ENCODE results near the gene ISOC1. TPM values are rescaled to one million over a fixed set of nuclear protein-coding genes. Genes with fewer than 3 reads are reported as not detected.

Gene ISOC1
- total RNA-seq, 4 donors from 2014 or later: 30.7 to 141 (median 71.5) TPM

DNA sequence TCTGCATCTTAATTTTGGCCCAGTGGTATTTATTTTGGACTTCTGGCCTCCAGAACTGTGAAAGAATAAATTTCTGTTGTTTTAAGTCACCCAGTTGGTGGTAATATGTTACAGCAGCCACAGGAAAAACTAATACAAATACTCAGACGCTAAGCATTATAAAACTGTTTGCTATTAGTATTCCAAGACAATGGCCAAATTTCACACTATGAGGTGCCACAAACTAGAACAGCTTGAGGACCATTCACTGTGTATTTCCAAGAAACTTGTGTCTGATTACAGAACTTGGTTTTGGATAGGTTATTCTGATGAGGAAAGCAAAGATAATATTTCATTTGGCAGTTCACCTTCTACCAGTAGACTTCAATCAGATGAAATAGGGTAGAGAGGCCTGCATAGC is 16.3 kb upstream of the ISOC1 start:
- no peaks in the 10 kb centered on the region for H3K4me1 ChIP-seq
- no peaks in the 10 kb centered on the region for H3K36me3 ChIP-seq
- no peaks in the 10 kb centered on the region for H3K27me3 ChIP-seq
- no peaks in the 10 kb centered on the region for H3K9me3 ChIP-seq
- intact Hi-C loops (cut with DNase I; ENCODE audit: low total_unique reads): no loop called here
- DNase-seq: no peak
- no peak for TF ChIP-seq POLR2A (IDR thresholded peaks at IDR 0.05)
- TF ChIP-seq, protein P1, sequence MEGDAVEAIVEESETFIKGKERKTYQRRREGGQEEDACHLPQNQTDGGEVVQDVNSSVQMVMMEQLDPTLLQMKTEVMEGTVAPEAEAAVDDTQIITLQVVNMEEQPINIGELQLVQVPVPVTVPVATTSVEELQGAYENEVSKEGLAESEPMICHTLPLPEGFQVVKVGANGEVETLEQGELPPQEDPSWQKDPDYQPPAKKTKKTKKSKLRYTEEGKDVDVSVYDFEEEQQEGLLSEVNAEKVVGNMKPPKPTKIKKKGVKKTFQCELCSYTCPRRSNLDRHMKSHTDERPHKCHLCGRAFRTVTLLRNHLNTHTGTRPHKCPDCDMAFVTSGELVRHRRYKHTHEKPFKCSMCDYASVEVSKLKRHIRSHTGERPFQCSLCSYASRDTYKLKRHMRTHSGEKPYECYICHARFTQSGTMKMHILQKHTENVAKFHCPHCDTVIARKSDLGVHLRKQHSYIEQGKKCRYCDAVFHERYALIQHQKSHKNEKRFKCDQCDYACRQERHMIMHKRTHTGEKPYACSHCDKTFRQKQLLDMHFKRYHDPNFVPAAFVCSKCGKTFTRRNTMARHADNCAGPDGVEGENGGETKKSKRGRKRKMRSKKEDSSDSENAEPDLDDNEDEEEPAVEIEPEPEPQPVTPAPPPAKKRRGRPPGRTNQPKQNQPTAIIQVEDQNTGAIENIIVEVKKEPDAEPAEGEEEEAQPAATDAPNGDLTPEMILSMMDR (IDR thresholded peaks at IDR 0.05): no peak
- no peak overlapping the region for H3K27ac ChIP-seq
- no peak overlapping the region for H3K4me3 ChIP-seq

DNA sequence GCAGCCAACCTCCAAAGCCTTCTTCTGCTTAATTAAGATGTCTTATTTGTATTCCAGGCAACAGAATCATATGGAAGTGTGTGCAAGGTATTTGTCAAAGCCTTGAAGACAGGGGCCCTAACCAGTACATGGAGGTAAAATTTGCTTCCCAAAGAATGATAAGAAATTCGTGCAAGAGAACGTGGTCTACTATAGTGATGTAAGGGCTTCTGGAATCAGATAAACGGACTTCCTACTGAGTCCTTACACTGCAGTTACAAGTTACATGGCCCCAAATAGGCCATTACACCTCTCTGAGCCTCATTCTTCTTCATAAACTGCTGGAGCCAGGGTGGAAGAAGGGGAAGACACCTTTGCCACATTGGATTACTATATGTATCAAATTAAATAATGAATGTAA is 15.9 kb upstream of the ISOC1 start:
- intact Hi-C loops (cut with DNase I; ENCODE audit: low total_unique reads): no loop called here
- Histone ChIP-seq H3K36me3 (no peaks in the 10 kb centered on the region), H3K4me3 (no peak overlapping the region), H3K4me1 (no peaks in the 10 kb centered on the region), H3K9me3 (no peaks in the 10 kb centered on the region), H3K27ac (no peak overlapping the region), H3K27me3 (no peaks in the 10 kb centered on the region)
- no peak for DNase-seq
- TF ChIP-seq, protein P1 (IDR thresholded peaks at IDR 0.05): no peak
- TF ChIP-seq POLR2A (IDR thresholded peaks at IDR 0.05): no peak

DNA sequence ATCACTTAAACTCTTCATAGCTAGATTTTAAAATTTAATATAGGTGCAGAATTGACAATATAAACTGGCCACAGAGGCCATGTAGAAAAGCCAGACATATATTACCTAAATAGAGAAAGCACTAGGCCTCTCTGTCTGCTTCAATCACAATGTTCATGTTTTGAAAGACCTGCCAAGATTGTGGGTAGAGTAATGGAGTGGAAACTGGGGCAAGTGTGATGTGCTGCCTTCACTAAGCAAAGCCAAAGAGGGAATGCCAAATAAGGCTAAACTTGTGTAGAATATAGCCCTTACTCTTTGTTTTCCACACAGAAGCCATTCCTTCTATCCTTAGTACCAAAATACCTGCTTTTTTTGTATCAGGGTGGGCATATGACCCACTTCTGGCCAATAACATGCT is 15.1 kb upstream of the ISOC1 start:
- no peak overlapping the region for H3K4me3 ChIP-seq
- DNase-seq: no peak
- TF ChIP-seq, protein P1 (IDR thresholded peaks at IDR 0.05): no peak
- intact Hi-C loops (cut with DNase I; ENCODE audit: low total_unique reads): no loop called here
- no peaks in the 10 kb centered on the region for H3K4me1 ChIP-seq
- H3K27ac ChIP-seq: no peak overlapping the region
- H3K27me3 ChIP-seq: no peaks in the 10 kb centered on the region
- no peaks in the 10 kb centered on the region for H3K9me3 ChIP-seq
- H3K36me3 ChIP-seq: no peaks in the 10 kb centered on the region

DNA sequence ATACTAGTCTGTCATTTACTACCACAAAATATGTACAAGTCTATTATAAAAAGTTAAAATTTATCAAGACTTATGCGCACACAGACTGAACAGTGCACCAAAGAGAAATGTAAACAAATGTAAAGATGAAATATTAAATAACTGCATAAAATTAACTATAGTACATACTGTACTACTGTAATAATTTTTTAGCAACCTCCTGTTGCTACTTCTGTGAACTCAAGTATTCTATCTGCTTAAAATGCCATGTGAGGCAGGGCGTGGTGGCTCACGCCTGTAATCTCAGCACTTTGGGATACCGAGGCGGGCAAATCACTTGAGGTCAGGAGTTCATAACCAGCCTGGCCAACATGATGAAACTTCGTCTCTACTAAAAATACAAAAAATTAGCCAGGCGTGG is 13.8 kb upstream of the ISOC1 start:
- DNase-seq: no peak
- no peak for TF ChIP-seq POLR2A (IDR thresholded peaks at IDR 0.05)
- TF ChIP-seq, protein P1 (IDR thresholded peaks at IDR 0.05): no peak
- no peak overlapping the region for H3K27ac ChIP-seq
- intact Hi-C loops (cut with DNase I; ENCODE audit: low total_unique reads): no loop called here
- no peaks in the 10 kb centered on the region for H3K9me3 ChIP-seq
- no peak overlapping the region for H3K4me3 ChIP-seq
- H3K4me1 ChIP-seq: no peaks in the 10 kb centered on the region
- H3K36me3 ChIP-seq: no peaks in the 10 kb centered on the region
- no peaks in the 10 kb centered on the region for H3K27me3 ChIP-seq

DNA sequence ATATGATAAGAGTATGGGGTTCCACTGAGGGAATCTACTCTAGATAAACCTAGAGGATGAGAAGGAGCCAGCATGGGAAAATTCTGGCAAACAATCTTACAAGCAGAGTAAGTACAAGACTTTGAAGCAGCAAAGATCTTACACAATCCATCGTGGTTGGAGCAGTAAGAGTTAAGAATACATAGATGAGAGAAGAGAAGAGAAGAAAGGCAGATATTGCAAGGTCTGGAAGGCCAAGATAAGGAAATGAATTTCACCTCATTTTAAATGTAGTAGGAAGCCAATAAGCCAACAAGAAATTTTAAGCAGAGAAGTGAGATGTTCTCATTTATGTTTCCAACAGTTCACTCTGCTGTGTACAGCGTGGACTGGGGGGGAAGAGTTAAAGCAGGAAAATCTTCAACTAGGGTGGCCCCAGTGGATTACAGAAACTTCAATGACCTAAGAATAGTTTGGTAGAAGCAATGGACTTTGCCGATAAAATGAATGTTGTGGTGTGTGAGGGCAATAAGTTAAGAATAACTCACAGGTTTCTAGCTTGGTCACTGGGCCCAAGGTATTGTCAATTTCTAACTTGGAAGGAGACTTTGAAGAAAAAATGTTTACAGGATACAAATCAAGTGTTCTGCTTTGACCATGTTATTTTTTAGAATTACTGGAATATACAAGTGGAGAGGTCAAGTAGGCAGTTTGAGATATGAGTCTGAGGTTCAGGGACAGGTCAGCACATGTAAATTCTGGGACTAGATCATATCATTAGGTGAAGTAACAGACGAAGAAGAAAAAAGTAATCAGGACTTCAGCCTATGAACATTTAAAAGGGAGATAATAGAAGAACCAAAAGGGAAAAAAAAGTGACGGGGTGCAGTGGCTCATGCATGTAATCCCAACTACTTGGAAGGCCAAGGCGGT is 12.1 kb upstream of the ISOC1 start:
- intact Hi-C loops (cut with DNase I; ENCODE audit: low total_unique reads): no loop called here
- Histone ChIP-seq H3K4me3 (no peak overlapping the region), H3K36me3 (no peaks in the 10 kb centered on the region), H3K9me3 (no peaks in the 10 kb centered on the region), H3K27me3 (no peaks in the 10 kb centered on the region), H3K4me1 (no peaks in the 10 kb centered on the region), H3K27ac (no peak overlapping the region)
- DNase-seq: no peak
- no peak for TF ChIP-seq POLR2A (IDR thresholded peaks at IDR 0.05)
- TF ChIP-seq, protein P1 (IDR thresholded peaks at IDR 0.05): no peak

Measured in uterus (tissue), 4 donors.